MCF 10A (cell line): Measurements from ENCODE around the gene SIM1. TPM values are rescaled to one million over a fixed set of nuclear protein-coding genes. Genes with fewer than 3 reads are reported as not detected.

ENCODE experiments used
- BruUV-seq: library from RNA; stranded (reverse); fragments of 400-500 nt; replicated peaks from 2 replicates; lab custom pipeline; 2021; lab: Mats Ljungman, UMichigan
- CTCF ChIA-PET: fragments of 300-600 bp; sonication (Branson Sonifier 250); formaldehyde crosslinking; extraction: SDS; loops from one replicate; lab custom pipeline; 2021; ENCODE audit warnings: antibody characterized with exemption, inconsistent platforms; lab: Yijun Ruan, JAX
- POLR2A ChIA-PET: fragments of 300-600, 350-650 bp; sonication (Branson Sonifier 250); formaldehyde crosslinking; extraction: SDS; loops from one replicate; lab custom pipeline; 2020; ENCODE audit warnings: antibody characterized with exemption, inconsistent platforms; lab: Yijun Ruan, JAX
- DNase-seq: peaks from one replicate; pipeline ENCODE4 v3.0.0-alpha.2; 2018; ENCODE audit not compliant: unreplicated experiment
- H3K27ac Mint-ChIP-seq: one replicate; pipeline ENCODE4 v1.8.0; 2022; ENCODE audit warnings: mild to moderate bottlenecking, low read depth, mixed read lengths; ENCODE audit not compliant: unreplicated experiment
- H3K27me3 Mint-ChIP-seq: one replicate; pipeline ENCODE4 v1.8.0; 2022; ENCODE audit warnings: mixed read lengths; ENCODE audit not compliant: insufficient read depth, unreplicated experiment
- H3K36me3 Mint-ChIP-seq: one replicate; pipeline ENCODE4 v1.8.0; 2022; ENCODE audit warnings: mild to moderate bottlenecking, moderate library complexity, mixed read lengths; ENCODE audit not compliant: insufficient read depth, unreplicated experiment
- H3K4me1 Mint-ChIP-seq: one replicate; pipeline ENCODE4 v1.8.0; 2022; ENCODE audit warnings: mixed read lengths; ENCODE audit not compliant: insufficient read depth, unreplicated experiment
- H3K4me3 Mint-ChIP-seq: one replicate; pipeline ENCODE4 v1.8.0; 2022; ENCODE audit warnings: mild to moderate bottlenecking, moderate library complexity, mixed read lengths; ENCODE audit not compliant: unreplicated experiment
- H3K9me3 Mint-ChIP-seq: one replicate; pipeline ENCODE4 v1.8.0; 2022; ENCODE audit warnings: mixed read lengths; ENCODE audit not compliant: unreplicated experiment
- CTCF ChIP-seq: fragments of 200-600 bp; IDR thresholded peaks from one replicate; pipeline ENCODE4 v1.8.0; 2022; ENCODE audit warnings: antibody characterized with exemption, mild to moderate bottlenecking; ENCODE audit not compliant: unreplicated experiment
- intact Hi-C: fragments of 100-400 bp; cut with micrococcal nuclease; formaldehyde crosslinking; loops from 2 replicates; pipeline ENCODE4 v1.14.1; 2022
- total RNA-seq: library from RNA; stranded (reverse); gene quantifications from 2 replicates; pipeline ENCODE4 v1.2.3, GENCODE V29; 2022

SIM1 gene
- total RNA-seq, 1 experiment from 2014 or later: not detected

- H3K27me3 Mint-ChIP-seq: no peaks in the 10 kb centered on the region
- ChIA-PET CTCF (interaction anchor here (0.7 kb wide), 1 partner anchor 114 kb away, joined by 3 read pairs; no protein-coding TSS in a partner anchor), POLR2A (no interaction called here)
- no peak overlapping the region for H3K27ac Mint-ChIP-seq
- H3K36me3 Mint-ChIP-seq: peaks cover 17% of the 10 kb centered on the region
- H3K4me1 Mint-ChIP-seq: no peaks in the 10 kb centered on the region
- H3K9me3 Mint-ChIP-seq: no peaks in the 10 kb centered on the region
- H3K4me3 Mint-ChIP-seq: no peak overlapping the region
- BruUV-seq: no TSS peak
- intact Hi-C loops: no loop called here
- DNase-seq: no peak
- no peak for TF ChIP-seq CTCF
Measured at GRCh38 chr6:100506651-100507050, 41.9 kb upstream of the SIM1 start.

- POLR2A ChIA-PET: interaction anchor here (2.4 kb wide), 1 partner anchor 11 kb away, joined by 10 read pairs; no protein-coding TSS in a partner anchor
- Mint-ChIP-seq H3K36me3 (peaks cover 7% of the 10 kb centered on the region), H3K27ac (no peak overlapping the region), H3K4me3 (no peak overlapping the region), H3K9me3 (peaks cover 4% of the 10 kb centered on the region), H3K4me1 (no peaks in the 10 kb centered on the region), H3K27me3 (no peaks in the 10 kb centered on the region)
- intact Hi-C loops: no loop called here
- CTCF ChIA-PET: interaction anchor here (1.4 kb wide), 1 partner anchor 25 kb away, joined by 4 read pairs; no protein-coding TSS in a partner anchor
- no peak for TF ChIP-seq CTCF
- DNase-seq: peak; percentile 71
- BruUV-seq: no TSS peak
Measured at GRCh38 chr6:100504786-100505737, 40.3 kb upstream of the SIM1 start.

- TF ChIP-seq CTCF: no peak
- DNase-seq: no peak
- BruUV-seq: no TSS peak
- ChIA-PET CTCF (interaction anchor here (0.5 to 2.1 kb wide), 5 partner anchors 9 to 396 kb away, joined by 3 to 7 read pairs (median 4); no protein-coding TSS in a partner anchor), POLR2A (interaction anchor here (2.4 kb wide), 1 partner anchor 10 kb away, joined by 10 read pairs; no protein-coding TSS in a partner anchor)
- Mint-ChIP-seq H3K9me3 (peaks cover 17% of the 10 kb centered on the region), H3K4me3 (no peak overlapping the region), H3K27ac (no peak overlapping the region), H3K36me3 (no peaks in the 10 kb centered on the region), H3K27me3 (no peaks in the 10 kb centered on the region), H3K4me1 (no peaks in the 10 kb centered on the region)
- intact Hi-C loops: no loop called here
Measured at GRCh38 chr6:100503043-100503705, 38.5 kb upstream of the SIM1 start.
